Activated gamma-delta T cell treated with anti-CD3 and anti-CD28 coated beads, Interleukin-2, amount 50 U/mL, for 16 hours (primary cell): Measurements from ENCODE around the gene AKAIN1.
A peak's percentile ranks its signal among the peaks of the same experiment; 100 is the strongest.

Source experiments
- DNase-seq: peaks from one replicate; pipeline ENCODE4 v3.0.0-alpha.2; 2020; ENCODE audit warnings: low read depth

Gene AKAIN1

GRCh38 chr18:5197032-5197434 is at the start of gene AKAIN1:
Gene AKAIN1, minus strand, starts transcription at chr18:5197257. Its CDS starts 204 bp downstream, at chr18:5197053.
- DNase-seq, result no peak

- DNase-seq, result no peak
Measured at GRCh38 chr18:5244941-5245340, 47.9 kb upstream of the AKAIN1 start.

GRCh38 chr18:5239447-5239846 is 42.4 kb upstream of the AKAIN1 start:
- no peak for DNase-seq

- DNase-seq, result peak; percentile 7
Measured at GRCh38 chr18:5238371-5238976, 41.4 kb upstream of the AKAIN1 start.

GRCh38 chr18:5237723-5238370 is 40.8 kb upstream of the AKAIN1 start:
- DNase-seq, result peak; percentile 80

GRCh38 chr18:5237083-5237722 is 40.1 kb upstream of the AKAIN1 start:
- no peak for DNase-seq

- DNase-seq, result no peak
Measured at GRCh38 chr18:5214583-5215351, 17.7 kb upstream of the AKAIN1 start.

- DNase-seq, result no peak
Measured at GRCh38 chr18:5207471-5208150, 10.6 kb upstream of the AKAIN1 start.

GRCh38 chr18:5198311-5198710 is 1.3 kb upstream of the AKAIN1 start:
- DNase-seq, result no peak

- DNase-seq, result no peak
Measured at GRCh38 chr18:5197461-5197860, 404 bp upstream of the AKAIN1 start.

- DNase-seq, result no peak
Measured at GRCh38 chr18:5196253-5197031, 615 bp downstream of the AKAIN1 start.

GRCh38 chr18:5195656-5196055 is 1.4 kb downstream of the AKAIN1 start:
- DNase-seq, result no peak

- DNase-seq, result no peak
Measured at GRCh38 chr18:5180254-5180653, 16.8 kb downstream of the AKAIN1 start.

- DNase-seq, result no peak
Measured at GRCh38 chr18:5178519-5178918, 18.5 kb downstream of the AKAIN1 start.

GRCh38 chr18:5175378-5175777 is 21.7 kb downstream of the AKAIN1 start:
- DNase-seq, result no peak

GRCh38 chr18:5173646-5174045 is 23.4 kb downstream of the AKAIN1 start:
- DNase-seq, result no peak

GRCh38 chr18:5173236-5173635 is 23.8 kb downstream of the AKAIN1 start:
- no peak for DNase-seq

GRCh38 chr18:5167831-5168230 is 29.2 kb downstream of the AKAIN1 start:
- no peak for DNase-seq

- no peak for DNase-seq
Measured at GRCh38 chr18:5166606-5167280, 30.3 kb downstream of the AKAIN1 start.

GRCh38 chr18:5164903-5165302 is 32.2 kb downstream of the AKAIN1 start:
- DNase-seq, result no peak

GRCh38 chr18:5162111-5162510 is 34.9 kb downstream of the AKAIN1 start:
- no peak for DNase-seq
